Endothelial cell of umbilical vein (primary cell): ENCODE measurements around the gene ACADVL. TPM values are rescaled to one million over a fixed set of nuclear protein-coding genes. Genes with fewer than 3 reads are reported as not detected.

ENCODE experiments used
- BruUV-seq: library from RNA; stranded (reverse); fragments of 400-500 nt; replicated peaks from 2 replicates; lab custom pipeline; 2021; lab: Mats Ljungman, UMichigan
- CTCF ChIA-PET: fragments of 300-600, 350-600 bp; sonication (Branson Sonifier 250); formaldehyde crosslinking; loops from one replicate; lab custom pipeline; 2021; ENCODE audit warnings: antibody characterized with exemption, inconsistent platforms; lab: Charles Lee
- POLR2A ChIA-PET: fragments of 300-600, 350-600 bp; sonication (Branson Sonifier 250); formaldehyde crosslinking; loops from one replicate; lab custom pipeline; 2021; ENCODE audit warnings: antibody characterized with exemption, inconsistent platforms; lab: Charles Lee
- DNase-seq: peaks from one replicate; pipeline ENCODE4 v3.0.0-alpha.2; 2011; ENCODE audit warnings: low read depth, low spot score
- FAIRE-seq: peaks from 2 replicates; lab custom pipeline; 2011; peaks lifted over from hg19 to GRCh38; lab: Jason Lieb, UNC
- H2AFZ ChIP-seq: 2 replicates; pipeline ENCODE4 v1.6.0; 2012; ENCODE audit warnings: low read depth, low read length, control low read depth, inconsistent platforms
- H3K27ac ChIP-seq: 2 replicates; pipeline ENCODE4 v1.5.1; 2011; ENCODE audit warnings: low read depth, mild to moderate bottlenecking, control low read depth, low read length, moderate library complexity; ENCODE audit not compliant: insufficient read depth
- H3K27me3 ChIP-seq, 2 experiments: 2 replicates each; pipeline versions ENCODE4 v1.6.0 to v1.6.1; 2011; ENCODE audit warnings: low read length in 2 of 2, mixed read lengths in 1 of 2; ENCODE audit not compliant: control insufficient read depth in 2 of 2, insufficient read depth in 2 of 2
- H3K36me3 ChIP-seq, 2 experiments: 2 replicates in 1 of 2; 3 replicates in 1 of 2; pipeline ENCODE4 v1.5.1; 2011; ENCODE audit warnings: low read length in 2 of 2, mild to moderate bottlenecking in 1 of 2, moderate library complexity in 1 of 2; ENCODE audit not compliant: control insufficient read depth in 2 of 2, insufficient read depth in 2 of 2; ENCODE audit errors: extremely low read depth in 1 of 2
- H3K4me1 ChIP-seq: 3 replicates; pipeline ENCODE4 v1.5.1; 2011; ENCODE audit warnings: mild to moderate bottlenecking, low read length; ENCODE audit not compliant: control insufficient read depth, insufficient read depth; ENCODE audit errors: extremely low read depth
- H3K4me2 ChIP-seq: 2 replicates; pipeline ENCODE4 v1.6.1; 2011; ENCODE audit warnings: low read length, control low read depth, mixed read lengths; ENCODE audit not compliant: insufficient read depth
- H3K4me3 ChIP-seq, 3 experiments: fragments of 200-600 bp in 1 of 3; sonication (generic), shearing (Covaris generic) in 1 of 3; replicated peaks in 1 of 3; 2 replicates each; pipeline ENCODE4 v1.5.1; 2011 to 2016; ENCODE audit warnings: control low read depth in 3 of 3, low read length in 3 of 3, mild to moderate bottlenecking in 2 of 3, inconsistent platforms in 1 of 3, low read depth in 1 of 3, moderate library complexity in 1 of 3; ENCODE audit not compliant: insufficient read depth in 1 of 3
- H3K79me2 ChIP-seq: 2 replicates; pipeline ENCODE4 v1.6.0; 2012; ENCODE audit warnings: low read length, inconsistent platforms; ENCODE audit not compliant: control insufficient read depth, insufficient read depth
- H3K9ac ChIP-seq: replicated peaks from 2 replicates; pipeline ENCODE3; 2011; ENCODE audit warnings: low read length, control low read depth; ENCODE audit not compliant: insufficient read depth; ENCODE audit errors: extremely low read depth
- H3K9me1 ChIP-seq: replicated peaks from 3 replicates; pipeline ENCODE4 v1.6.0; 2011; ENCODE audit warnings: mild to moderate bottlenecking, low read length; ENCODE audit not compliant: control insufficient read depth, insufficient read depth; ENCODE audit errors: extremely low read depth
- H3K9me3 ChIP-seq: replicated peaks from 2 replicates; pipeline ENCODE4 v1.5.1; 2012; ENCODE audit warnings: low read length, inconsistent platforms; ENCODE audit not compliant: control insufficient read depth, insufficient read depth
- H4K20me1 ChIP-seq: replicated peaks from 2 replicates; pipeline ENCODE3; 2011; ENCODE audit warnings: mild to moderate bottlenecking, low read length; ENCODE audit not compliant: control insufficient read depth, insufficient read depth; ENCODE audit errors: extremely low read depth
- EZH2 ChIP-seq: IDR thresholded peaks from 2 replicates; pipeline ENCODE4 v1.6.1; 2012; ENCODE audit warnings: borderline replicate concordance, low read depth, mild to moderate bottlenecking, moderate library complexity, low read length, inconsistent platforms; ENCODE audit not compliant: severe bottlenecking
- FOS ChIP-seq: IDR thresholded peaks from 2 replicates; pipeline ENCODE4 v1.6.1; 2011; ENCODE audit warnings: mild to moderate bottlenecking, low read length, moderate library complexity, borderline replicate concordance; ENCODE audit not compliant: insufficient read depth
- GATA2 ChIP-seq: IDR thresholded peaks from 2 replicates; pipeline ENCODE4 v1.7.0; 2011; ENCODE audit warnings: low read depth, mild to moderate bottlenecking, moderate library complexity, mixed read lengths, low read length; ENCODE audit not compliant: insufficient read length, insufficient read depth
- JUN ChIP-seq: IDR thresholded peaks from 2 replicates; pipeline ENCODE4 v1.6.1; 2011; ENCODE audit warnings: borderline replicate concordance, low read depth; ENCODE audit not compliant: insufficient read length, insufficient read depth
- MYC ChIP-seq: IDR thresholded peaks from one replicate; pipeline ENCODE4 v1.6.1; 2011; ENCODE audit warnings: mild to moderate bottlenecking, low read depth, low read length
- POLR2A ChIP-seq: IDR thresholded peaks from 2 replicates; pipeline ENCODE4 v1.6.1; 2012; ENCODE audit warnings: low read depth, mild to moderate bottlenecking, control low read depth, low read length
- dilution Hi-C: fragments of 300-500 bp; cut with MboI; formaldehyde crosslinking; loops from one replicate; pipeline ENCODE4 v1.15.0; 2019; ENCODE audit warnings: low sequenced_read_pairs; ENCODE audit not compliant: extremely low pct_ligation_motif_present
- intact Hi-C: fragments of 100-400 bp; cut with micrococcal nuclease; formaldehyde crosslinking; loops from one replicate; pipeline ENCODE4 v1.10.0; 2022
- polyA plus RNA-seq, 4 experiments: library from polyadenylated mRNA; depleted of rRNA in 3 of 4; stranded (reverse) in 3 of 4; unstranded in 1 of 4; fragments of >200 nt; gene quantifications; 2 replicates each; pipeline versions ENCODE4 v1.2.1 to v1.2.3, GENCODE V29; 2011 to 2012; ENCODE audit warnings: missing spikeins in 1 of 4
- total RNA-seq: library from RNA; stranded (reverse); gene quantifications from 2 replicates; pipeline ENCODE4 v1.2.3, GENCODE V29; 2021
- TF ChIP-seq, protein P1 (sequence below): IDR thresholded peaks from 2 replicates; pipeline ENCODE4 v1.6.1; 2011; ENCODE audit not compliant: insufficient read depth, insufficient read length
- TF ChIP-seq, protein P2 (sequence below), 2 donors: IDR thresholded peaks; 1 replicate in 1 of 2; 2 replicates in 1 of 2; pipeline ENCODE4 v1.5.1; 2011; ENCODE audit warnings: low read length in 2 of 2, mild to moderate bottlenecking in 2 of 2, moderate library complexity in 2 of 2, control low read depth in 1 of 2, inconsistent platforms in 1 of 2, low read depth in 1 of 2; ENCODE audit not compliant: insufficient read depth in 1 of 2; ENCODE audit errors: extremely low read depth in 1 of 2

ACADVL gene
- total and polyA plus RNA-seq, 2 donors (not counting 3 experiments of a cell fraction or from before 2014, with no cell fraction given): 308 to 376 TPM

DNA sequence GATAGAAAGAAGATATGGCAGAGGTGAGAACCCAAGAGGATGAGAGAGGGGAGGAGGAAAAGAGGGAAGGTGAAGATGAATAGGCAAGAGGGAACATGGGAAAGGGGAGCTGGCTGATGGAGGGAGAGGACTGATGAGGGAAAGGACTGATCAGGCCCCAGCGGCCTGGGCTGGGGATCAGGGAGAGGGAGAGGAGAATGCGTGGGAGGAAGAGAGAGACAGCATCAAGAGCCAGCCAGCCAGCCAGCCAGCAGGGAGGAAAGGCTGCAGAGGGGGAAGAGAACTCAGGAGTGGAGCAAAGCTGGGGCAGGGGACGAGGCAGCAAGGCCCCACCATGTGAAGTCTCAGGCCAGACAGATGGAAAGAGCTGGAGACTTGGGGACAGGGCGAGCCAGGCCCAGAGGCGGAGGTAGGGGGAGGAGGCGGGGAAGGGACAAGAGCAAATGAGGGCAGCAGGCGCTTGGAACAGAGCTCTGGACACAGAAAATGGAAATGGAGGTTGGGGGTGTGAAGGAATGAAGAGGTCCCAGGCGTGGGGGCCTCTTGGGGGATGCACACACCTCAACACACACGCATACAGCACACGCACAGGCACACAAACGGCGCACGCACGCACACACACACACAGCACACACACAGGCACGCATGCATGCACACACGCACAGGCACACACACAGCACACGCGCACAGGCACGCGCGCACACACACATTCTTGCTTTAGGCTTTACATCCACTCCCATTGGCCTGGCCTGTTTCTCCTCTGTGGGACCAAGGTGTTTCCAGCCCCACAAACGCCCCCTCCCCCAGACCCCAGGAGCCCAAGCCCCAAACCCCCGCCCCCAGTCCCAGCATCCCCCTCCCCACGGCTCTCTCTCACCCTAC, 12.4 kb upstream of the ACADVL start:
- BruUV-seq: no TSS peak
- Histone ChIP-seq H3K27me3 (no peaks in the 10 kb centered on the region), H3K4me3 (no peak overlapping the region), H3K36me3 (peaks cover 3 to 15% of the 10 kb centered on the region in 2 experiments), H3K4me2 (no peak overlapping the region), H3K4me1 (peaks cover 6% of the 10 kb centered on the region), H3K9ac (no peak overlapping the region), H3K9me3 (no peaks in the 10 kb centered on the region), H2AFZ (no peak overlapping the region), H3K79me2 (peaks cover 5% of the 10 kb centered on the region), H4K20me1 (no peaks in the 10 kb centered on the region), H3K9me1 (no peaks in the 10 kb centered on the region), H3K27ac (no peak overlapping the region)
- dilution Hi-C loops: no loop called here
- POLR2A ChIA-PET: no interaction called here
- CTCF ChIA-PET: interaction anchor here (1.0 kb wide), 1 partner anchor 162 kb away, joined by 3 read pairs; no protein-coding TSS in a partner anchor
- TF ChIP-seq FOS (no peak), MYC (no peak), POLR2A (no peak), GATA2 (no peak), EZH2 (no peak), JUN (no peak)
- TF ChIP-seq, protein P1, sequence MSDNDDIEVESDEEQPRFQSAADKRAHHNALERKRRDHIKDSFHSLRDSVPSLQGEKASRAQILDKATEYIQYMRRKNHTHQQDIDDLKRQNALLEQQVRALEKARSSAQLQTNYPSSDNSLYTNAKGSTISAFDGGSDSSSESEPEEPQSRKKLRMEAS: no peak
- TF ChIP-seq, protein P2, sequence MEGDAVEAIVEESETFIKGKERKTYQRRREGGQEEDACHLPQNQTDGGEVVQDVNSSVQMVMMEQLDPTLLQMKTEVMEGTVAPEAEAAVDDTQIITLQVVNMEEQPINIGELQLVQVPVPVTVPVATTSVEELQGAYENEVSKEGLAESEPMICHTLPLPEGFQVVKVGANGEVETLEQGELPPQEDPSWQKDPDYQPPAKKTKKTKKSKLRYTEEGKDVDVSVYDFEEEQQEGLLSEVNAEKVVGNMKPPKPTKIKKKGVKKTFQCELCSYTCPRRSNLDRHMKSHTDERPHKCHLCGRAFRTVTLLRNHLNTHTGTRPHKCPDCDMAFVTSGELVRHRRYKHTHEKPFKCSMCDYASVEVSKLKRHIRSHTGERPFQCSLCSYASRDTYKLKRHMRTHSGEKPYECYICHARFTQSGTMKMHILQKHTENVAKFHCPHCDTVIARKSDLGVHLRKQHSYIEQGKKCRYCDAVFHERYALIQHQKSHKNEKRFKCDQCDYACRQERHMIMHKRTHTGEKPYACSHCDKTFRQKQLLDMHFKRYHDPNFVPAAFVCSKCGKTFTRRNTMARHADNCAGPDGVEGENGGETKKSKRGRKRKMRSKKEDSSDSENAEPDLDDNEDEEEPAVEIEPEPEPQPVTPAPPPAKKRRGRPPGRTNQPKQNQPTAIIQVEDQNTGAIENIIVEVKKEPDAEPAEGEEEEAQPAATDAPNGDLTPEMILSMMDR (IDR thresholded peaks at IDR 0.05; ENCODE audit: extremely low read depth in 1 of 2, insufficient read depth in 1 of 2, low read depth in 1 of 2, low read length in 2 of 2): no peak
- no peak for DNase-seq
- no peak for FAIRE-seq
- intact Hi-C loops: no loop called here
